Activated CD4-positive, alpha-beta memory T cell treated with anti-CD3 and anti-CD28 coated beads, Interleukin-2, amount 10 ng/mL, durations not matched to agents 7 days and 5 days (primary cell): ENCODE data around the gene CFAP97. TPM values are rescaled to one million over a fixed set of nuclear protein-coding genes. Genes with fewer than 3 reads are reported as not detected.

Source experiments
- CTCF ChIA-PET: fragments of 350-600 bp; sonication (Branson Sonifier 250); formaldehyde crosslinking; loops from one replicate; lab custom pipeline; 2021; ENCODE audit warnings: antibody characterized with exemption, inconsistent platforms; lab: Charles Lee
- POLR2A ChIA-PET: fragments of 350-600 bp; sonication (Branson Sonifier 250); formaldehyde crosslinking; loops from one replicate; lab custom pipeline; 2021; ENCODE audit warnings: antibody characterized with exemption; lab: Charles Lee
- DNase-seq: peaks from one replicate; pipeline ENCODE4 v3.0.0-alpha.2; 2020
- H3K27ac Mint-ChIP-seq: one replicate; pipeline ENCODE4 v1.8.0; 2021; ENCODE audit warnings: mild to moderate bottlenecking, mixed read lengths
- H3K27me3 Mint-ChIP-seq: one replicate; pipeline ENCODE4 v1.8.0; 2021; ENCODE audit warnings: mixed read lengths
- H3K36me3 Mint-ChIP-seq: one replicate; pipeline ENCODE4 v1.8.0; 2021; ENCODE audit warnings: low read depth, mixed read lengths
- H3K4me1 Mint-ChIP-seq: one replicate; pipeline ENCODE4 v1.8.0; 2021; ENCODE audit warnings: mixed read lengths
- H3K4me3 Mint-ChIP-seq: one replicate; pipeline ENCODE4 v1.8.0; 2021; ENCODE audit warnings: mild to moderate bottlenecking, mixed read lengths
- H3K9me3 Mint-ChIP-seq: one replicate; pipeline ENCODE4 v1.8.0; 2021; ENCODE audit warnings: mixed read lengths
- total RNA-seq, 2 experiments: library from RNA; stranded (reverse); gene quantifications; one replicate each; pipeline ENCODE4 v1.2.3, GENCODE V29; 2021

CFAP97 gene
- total RNA-seq, 2 experiments from 2014 or later = 31.9 to 32.1 TPM

DNA sequence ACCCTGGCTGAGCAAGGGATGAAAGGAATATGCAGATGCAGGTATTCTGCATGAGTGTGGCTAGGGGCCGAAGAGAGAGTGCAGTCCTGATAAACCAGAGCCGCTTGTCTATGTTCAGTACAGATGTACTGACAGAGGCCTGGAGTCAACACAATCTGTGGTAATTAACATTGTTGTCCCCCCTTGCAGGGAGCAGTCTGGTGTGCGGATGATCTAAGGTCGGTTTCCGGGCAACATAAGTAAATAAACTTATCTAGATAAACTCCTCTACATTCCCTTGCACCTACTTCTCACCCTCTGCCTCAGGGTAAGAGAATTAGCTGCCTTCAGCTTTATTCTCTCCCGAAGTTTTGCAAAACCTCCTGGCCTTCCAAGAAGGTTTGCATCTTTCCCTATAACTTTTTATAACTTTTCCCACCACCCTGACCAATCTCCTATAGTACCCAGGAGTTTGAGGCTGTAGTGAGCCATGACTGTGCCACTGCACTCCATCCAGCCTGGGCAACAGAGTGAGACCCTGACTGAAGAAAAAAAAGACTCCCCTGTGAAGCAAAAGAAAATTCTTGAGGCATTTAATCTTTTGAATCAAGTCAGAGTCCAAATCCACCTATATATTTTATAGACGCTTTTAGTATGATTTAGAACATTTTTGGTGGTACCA is 32.2 kb upstream of the CFAP97 start:
- H3K27ac Mint-ChIP-seq = no peak overlapping the region
- ChIA-PET POLR2A (no interaction called here), CTCF (no interaction called here)
- H3K36me3 Mint-ChIP-seq = peaks cover 9% of the 10 kb centered on the region
- H3K4me1 Mint-ChIP-seq = peaks cover 18% of the 10 kb centered on the region
- DNase-seq = no peak
- H3K27me3 Mint-ChIP-seq = no peaks in the 10 kb centered on the region
- no peak overlapping the region for H3K4me3 Mint-ChIP-seq
- no peaks in the 10 kb centered on the region for H3K9me3 Mint-ChIP-seq

DNA sequence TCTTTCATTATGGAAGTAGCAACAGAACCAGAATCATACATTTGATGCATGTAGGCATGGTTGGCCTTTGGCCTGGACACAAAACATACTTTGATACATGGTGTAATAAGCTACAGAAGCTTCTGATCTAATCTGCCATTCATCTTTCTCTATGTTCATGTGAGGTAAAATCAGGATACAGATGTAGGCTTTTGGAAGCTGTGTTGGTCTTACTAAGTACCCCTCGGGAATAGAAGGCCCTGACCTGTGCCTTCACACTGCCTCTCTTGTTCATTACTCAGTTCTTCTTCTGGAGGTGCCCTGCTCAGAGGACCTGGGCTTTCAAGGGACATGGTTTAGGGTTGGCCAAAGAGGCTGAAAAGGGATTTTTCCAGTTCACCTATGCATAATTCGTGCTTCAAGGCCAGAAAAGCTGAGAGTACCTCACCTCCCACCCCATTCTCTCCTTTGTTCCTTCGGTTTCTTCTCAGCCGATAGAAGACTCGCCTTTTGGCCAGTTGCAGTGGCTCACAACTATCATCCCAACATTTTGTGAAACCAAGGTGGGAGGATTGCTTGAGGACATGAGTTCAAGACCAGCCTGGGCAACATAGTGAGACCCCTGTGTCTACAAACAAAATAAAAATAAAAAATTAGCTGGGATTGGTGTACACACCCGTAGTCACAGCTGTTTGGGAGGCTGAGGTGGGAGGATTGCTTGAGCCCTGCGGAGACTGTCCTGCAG is 31.5 kb upstream of the CFAP97 start:
- CTCF ChIA-PET = no interaction called here
- no peak overlapping the region for H3K4me3 Mint-ChIP-seq
- POLR2A ChIA-PET = no interaction called here
- no peak overlapping the region for H3K27ac Mint-ChIP-seq
- peaks cover 9% of the 10 kb centered on the region for H3K36me3 Mint-ChIP-seq
- no peaks in the 10 kb centered on the region for H3K9me3 Mint-ChIP-seq
- no peak for DNase-seq
- H3K4me1 Mint-ChIP-seq = peaks cover 18% of the 10 kb centered on the region
- no peaks in the 10 kb centered on the region for H3K27me3 Mint-ChIP-seq

DNA sequence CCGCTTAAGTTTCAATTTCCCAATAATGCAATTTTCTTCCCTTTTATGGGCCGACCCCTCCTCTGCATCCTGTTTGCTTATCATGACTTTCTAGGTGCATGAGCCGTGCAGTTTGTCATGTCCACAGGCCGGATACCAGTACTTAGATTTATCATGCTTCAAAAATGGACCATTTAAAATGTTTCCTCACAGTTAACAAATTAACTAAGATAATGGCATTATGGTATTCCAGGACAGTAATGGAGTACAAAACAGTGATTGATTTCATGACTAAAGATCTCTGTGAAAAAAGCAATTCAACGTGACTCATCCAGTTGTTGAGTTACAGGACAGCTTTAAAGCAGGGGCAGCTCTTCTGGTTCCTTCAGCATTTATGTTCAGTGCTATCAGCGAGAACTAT is 28.6 kb upstream of the CFAP97 start:
- Mint-ChIP-seq H3K27ac (no peak overlapping the region), H3K4me1 (peaks cover 9% of the 10 kb centered on the region), H3K36me3 (peaks cover 5% of the 10 kb centered on the region), H3K27me3 (no peaks in the 10 kb centered on the region), H3K4me3 (no peak overlapping the region), H3K9me3 (no peaks in the 10 kb centered on the region)
- CTCF ChIA-PET = no interaction called here
- POLR2A ChIA-PET = no interaction called here
- DNase-seq = no peak

DNA sequence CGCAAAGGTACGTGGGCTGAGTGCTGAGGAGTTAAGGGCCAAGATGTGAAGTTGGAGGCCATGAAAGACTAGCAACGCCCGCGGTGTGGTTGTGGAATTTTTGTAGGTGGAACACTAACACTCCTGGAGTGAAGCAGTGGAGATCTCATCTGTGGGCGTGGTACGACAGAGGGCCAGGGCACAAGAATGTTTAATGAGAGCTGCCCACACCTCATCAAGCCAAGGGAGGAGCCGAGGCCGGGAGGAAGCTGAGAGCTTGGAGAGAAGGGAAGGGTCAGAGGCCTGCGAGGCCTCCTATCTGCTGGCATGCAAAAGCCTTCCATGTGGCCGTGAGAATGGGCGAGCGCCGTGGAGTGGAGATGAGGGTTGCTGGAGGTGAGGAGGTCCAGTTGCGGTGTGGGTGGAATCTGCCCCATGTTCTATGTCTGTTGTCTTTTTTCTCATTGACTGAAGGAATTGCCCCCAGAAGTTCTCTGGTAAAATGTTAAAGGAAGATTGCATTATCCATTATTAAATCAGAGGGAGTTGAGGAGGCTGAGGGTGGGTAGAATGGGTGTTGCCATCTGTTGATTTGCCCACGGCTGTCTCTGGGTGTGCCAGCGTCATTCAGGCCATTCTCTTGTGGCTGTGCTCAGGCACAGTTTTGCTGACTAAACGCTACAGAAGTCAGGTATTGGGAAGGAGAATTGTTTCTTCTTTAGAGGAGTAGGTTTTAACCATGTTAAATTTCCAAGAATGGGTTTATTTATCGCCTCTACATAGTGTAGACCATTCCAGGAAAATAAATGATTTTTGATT is 25.4 kb upstream of the CFAP97 start:
- H3K4me3 Mint-ChIP-seq = no peak overlapping the region
- POLR2A ChIA-PET = no interaction called here
- CTCF ChIA-PET = no interaction called here

DNA sequence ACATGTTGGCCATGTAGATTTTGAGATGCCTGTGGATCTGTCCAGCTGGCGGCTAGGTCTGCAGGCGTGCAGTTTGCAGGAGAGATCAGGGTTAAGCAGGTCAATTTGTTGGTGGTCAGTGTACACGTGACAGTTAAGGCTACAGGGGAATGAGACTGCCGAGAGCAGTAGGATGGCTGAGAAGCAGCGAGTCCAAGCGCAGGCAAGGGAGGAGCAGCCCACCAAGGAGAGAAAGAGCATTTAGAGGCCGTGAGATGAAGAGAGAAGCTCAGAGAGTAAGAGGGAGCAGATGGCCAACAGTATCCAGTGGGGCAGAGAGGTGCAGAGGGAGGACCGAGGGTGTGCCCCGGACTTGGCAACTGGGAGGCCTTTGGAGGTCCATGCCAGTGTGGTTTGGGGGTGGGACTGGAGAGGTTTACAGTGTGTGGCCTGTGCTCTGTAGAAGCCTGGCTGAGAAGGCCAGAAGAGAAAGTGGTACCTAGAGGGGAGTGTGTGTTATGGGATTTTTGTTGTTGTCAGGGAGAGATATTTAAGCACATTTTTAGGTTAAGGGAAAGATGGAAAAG is 24.0 kb upstream of the CFAP97 start:
- DNase-seq = no peak
- Mint-ChIP-seq H3K4me3 (no peak overlapping the region), H3K4me1 (peaks cover 8% of the 10 kb centered on the region), H3K36me3 (peaks cover 5% of the 10 kb centered on the region), H3K27ac (no peak overlapping the region), H3K9me3 (no peaks in the 10 kb centered on the region), H3K27me3 (no peaks in the 10 kb centered on the region)
- ChIA-PET POLR2A (no interaction called here), CTCF (no interaction called here)

More for the DNA sequence above, 25.4 kb upstream of the CFAP97 start:
- Mint-ChIP-seq H3K36me3 (peaks cover 5% of the 10 kb centered on the region), H3K27ac (no peak overlapping the region), H3K4me1 (peaks cover 8% of the 10 kb centered on the region), H3K9me3 (no peaks in the 10 kb centered on the region), H3K27me3 (no peaks in the 10 kb centered on the region)
- DNase-seq = no peak

DNA sequence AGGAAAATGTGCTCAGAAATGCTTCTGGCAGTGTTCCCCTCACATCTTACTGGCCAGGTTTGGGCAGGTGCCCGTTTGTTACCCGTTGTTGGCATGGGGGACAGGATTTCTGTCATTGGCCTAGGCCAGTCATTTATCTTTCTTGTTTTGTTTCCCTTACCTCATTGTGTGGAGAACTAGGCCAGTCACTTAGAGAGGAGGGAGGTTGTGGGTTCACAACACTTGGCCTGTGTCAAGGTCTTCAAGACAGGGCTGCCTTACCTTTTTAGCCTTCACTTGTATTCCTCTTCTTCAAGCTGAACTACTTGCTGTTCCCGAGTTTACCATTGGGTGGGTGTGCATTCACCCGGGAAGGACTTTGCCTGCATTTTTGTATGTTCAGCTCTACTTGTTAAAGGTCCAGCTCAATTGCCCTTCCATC is 23.3 kb upstream of the CFAP97 start:
- Mint-ChIP-seq H3K9me3 (no peaks in the 10 kb centered on the region), H3K27ac (no peak overlapping the region), H3K4me3 (no peak overlapping the region), H3K36me3 (peaks cover 3% of the 10 kb centered on the region), H3K27me3 (no peaks in the 10 kb centered on the region), H3K4me1 (peaks cover 2% of the 10 kb centered on the region)
- ChIA-PET CTCF (no interaction called here), POLR2A (no interaction called here)
- DNase-seq = no peak

DNA sequence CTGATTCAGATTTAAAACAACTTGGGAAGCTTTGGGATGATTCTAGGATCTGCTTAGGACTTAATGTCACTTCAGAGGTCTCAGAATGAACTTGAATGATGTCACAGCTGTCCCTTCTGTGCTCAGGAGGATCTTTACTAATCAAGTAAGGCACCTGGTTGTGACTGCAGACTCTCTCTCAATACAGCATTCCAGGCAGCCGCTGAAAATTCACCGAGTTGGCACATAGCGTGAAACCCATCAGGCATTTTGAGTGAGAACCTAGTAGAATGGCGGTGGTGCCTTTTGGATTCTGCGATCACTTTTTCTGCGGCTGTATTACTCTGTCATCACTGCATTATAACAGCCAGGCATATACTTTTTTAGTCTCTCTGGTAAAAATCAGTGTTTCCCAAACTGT is 22.1 kb upstream of the CFAP97 start:
- Mint-ChIP-seq H3K27ac (no peak overlapping the region), H3K36me3 (peaks cover 8% of the 10 kb centered on the region), H3K27me3 (no peaks in the 10 kb centered on the region), H3K9me3 (peaks cover 2% of the 10 kb centered on the region), H3K4me3 (no peak overlapping the region), H3K4me1 (no peaks in the 10 kb centered on the region)
- ChIA-PET CTCF (interaction anchor here (1.1 kb wide), 1 partner anchor 42 kb away, joined by 4 read pairs; no protein-coding TSS in a partner anchor), POLR2A (no interaction called here)
- no peak for DNase-seq

DNA sequence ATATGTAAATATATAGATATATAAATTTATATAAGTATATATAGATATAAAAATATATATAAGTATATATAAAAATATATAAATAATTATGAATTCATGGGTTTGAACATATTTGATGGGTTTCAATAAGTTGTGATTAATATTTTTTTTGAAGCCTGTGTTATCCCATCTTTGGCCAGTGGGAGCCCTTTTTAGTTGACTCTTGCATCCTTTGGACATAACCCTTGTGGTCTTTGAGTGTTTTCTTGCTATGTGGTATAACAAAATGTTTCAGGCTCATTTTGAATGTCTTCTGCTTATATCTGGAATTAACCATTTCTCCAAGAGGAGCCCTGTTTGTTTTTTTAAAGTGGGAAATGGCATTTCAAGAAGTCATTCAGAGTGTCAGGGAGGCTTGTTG is 20.8 kb upstream of the CFAP97 start:
- no peak for DNase-seq
- H3K27ac Mint-ChIP-seq = no peak overlapping the region
- peaks cover 8% of the 10 kb centered on the region for H3K36me3 Mint-ChIP-seq
- peaks cover 2% of the 10 kb centered on the region for H3K9me3 Mint-ChIP-seq
- H3K4me1 Mint-ChIP-seq = peaks cover under 1% of the 10 kb centered on the region
- ChIA-PET CTCF (no interaction called here), POLR2A (no interaction called here)
- no peaks in the 10 kb centered on the region for H3K27me3 Mint-ChIP-seq
- no peak overlapping the region for H3K4me3 Mint-ChIP-seq

DNA sequence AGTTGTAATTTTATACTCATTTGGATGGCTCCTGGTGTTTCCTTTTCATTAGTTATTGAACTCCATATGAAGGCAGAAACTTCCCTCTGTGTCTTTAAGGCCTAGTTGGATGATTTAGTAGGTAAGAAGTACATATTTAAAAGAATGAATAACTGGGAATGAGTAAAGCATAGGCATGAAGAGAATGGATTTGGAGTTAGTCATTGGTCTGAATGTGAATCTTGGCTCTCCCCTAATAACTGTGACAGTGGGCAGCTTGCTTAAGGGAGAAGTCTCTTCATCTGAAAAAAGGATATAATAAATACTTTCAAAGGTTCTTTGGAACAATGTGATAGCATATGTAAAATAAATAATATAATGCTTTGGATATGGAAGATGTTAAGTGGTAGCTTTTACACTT is 18.8 kb upstream of the CFAP97 start:
- H3K4me1 Mint-ChIP-seq = peaks cover 2% of the 10 kb centered on the region
- POLR2A ChIA-PET = no interaction called here
- DNase-seq = no peak
- H3K27me3 Mint-ChIP-seq = no peaks in the 10 kb centered on the region
- H3K4me3 Mint-ChIP-seq = no peak overlapping the region
- peaks cover 8% of the 10 kb centered on the region for H3K36me3 Mint-ChIP-seq
- CTCF ChIA-PET = interaction anchor here (1.4 kb wide), 1 partner anchor 10 kb away, joined by 5 read pairs; no protein-coding TSS in a partner anchor
- peaks cover 2% of the 10 kb centered on the region for H3K9me3 Mint-ChIP-seq
- no peak overlapping the region for H3K27ac Mint-ChIP-seq

DNA sequence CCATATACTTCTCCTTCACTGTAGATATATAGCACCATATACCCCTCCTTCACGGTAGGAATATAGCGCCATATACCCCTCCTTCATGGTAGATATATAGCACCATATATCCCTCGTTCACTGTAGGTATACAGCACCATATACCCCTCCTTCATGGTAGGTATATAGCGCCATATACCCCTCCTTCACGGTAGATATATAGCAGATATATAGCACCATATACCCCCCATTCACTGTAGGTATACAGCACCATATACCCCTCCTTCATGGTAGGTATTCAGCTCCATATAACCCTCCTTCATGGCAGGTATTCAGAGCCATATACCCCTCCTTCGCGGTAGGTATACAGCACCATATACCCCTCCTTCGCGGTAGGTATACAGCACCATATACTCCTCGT is 18.1 kb upstream of the CFAP97 start:
- DNase-seq = no peak
- ChIA-PET CTCF (interaction anchor here (1.4 kb wide), 1 partner anchor 181 kb away, joined by 3 read pairs; no protein-coding TSS in a partner anchor), POLR2A (no interaction called here)
- peaks cover 4% of the 10 kb centered on the region for H3K4me1 Mint-ChIP-seq
- peaks cover 8% of the 10 kb centered on the region for H3K36me3 Mint-ChIP-seq
- peaks cover 2% of the 10 kb centered on the region for H3K9me3 Mint-ChIP-seq
- H3K27me3 Mint-ChIP-seq = no peaks in the 10 kb centered on the region
- H3K27ac Mint-ChIP-seq = no peak overlapping the region
- no peak overlapping the region for H3K4me3 Mint-ChIP-seq

DNA sequence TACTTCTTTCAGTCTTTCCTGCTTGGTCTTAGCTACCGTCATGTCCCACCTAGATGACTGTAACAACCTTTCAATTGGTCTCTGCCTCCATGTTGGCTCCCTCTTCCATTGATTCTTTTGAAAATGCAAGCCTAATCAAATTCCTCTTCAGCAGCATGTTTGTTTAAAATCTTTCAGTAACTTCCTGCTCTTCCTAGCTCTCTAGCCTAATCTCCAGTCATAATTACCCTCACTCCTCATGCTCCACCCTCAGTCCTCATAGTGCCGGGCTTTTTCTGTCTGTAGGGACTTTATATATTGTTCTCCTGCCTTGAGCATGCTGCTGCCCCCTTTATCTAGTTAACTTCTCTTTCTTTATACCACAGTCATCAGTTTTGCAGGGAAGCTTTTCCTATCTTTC is 17.7 kb upstream of the CFAP97 start:
- H3K27ac Mint-ChIP-seq = no peak overlapping the region
- DNase-seq = no peak
- H3K4me3 Mint-ChIP-seq = no peak overlapping the region
- H3K4me1 Mint-ChIP-seq = peaks cover 7% of the 10 kb centered on the region
- H3K36me3 Mint-ChIP-seq = peaks cover 8% of the 10 kb centered on the region
- POLR2A ChIA-PET = no interaction called here
- CTCF ChIA-PET = interaction anchor here (1.4 kb wide), 1 partner anchor 181 kb away, joined by 3 read pairs; no protein-coding TSS in a partner anchor
- H3K9me3 Mint-ChIP-seq = peaks cover 2% of the 10 kb centered on the region
- H3K27me3 Mint-ChIP-seq = no peaks in the 10 kb centered on the region

DNA sequence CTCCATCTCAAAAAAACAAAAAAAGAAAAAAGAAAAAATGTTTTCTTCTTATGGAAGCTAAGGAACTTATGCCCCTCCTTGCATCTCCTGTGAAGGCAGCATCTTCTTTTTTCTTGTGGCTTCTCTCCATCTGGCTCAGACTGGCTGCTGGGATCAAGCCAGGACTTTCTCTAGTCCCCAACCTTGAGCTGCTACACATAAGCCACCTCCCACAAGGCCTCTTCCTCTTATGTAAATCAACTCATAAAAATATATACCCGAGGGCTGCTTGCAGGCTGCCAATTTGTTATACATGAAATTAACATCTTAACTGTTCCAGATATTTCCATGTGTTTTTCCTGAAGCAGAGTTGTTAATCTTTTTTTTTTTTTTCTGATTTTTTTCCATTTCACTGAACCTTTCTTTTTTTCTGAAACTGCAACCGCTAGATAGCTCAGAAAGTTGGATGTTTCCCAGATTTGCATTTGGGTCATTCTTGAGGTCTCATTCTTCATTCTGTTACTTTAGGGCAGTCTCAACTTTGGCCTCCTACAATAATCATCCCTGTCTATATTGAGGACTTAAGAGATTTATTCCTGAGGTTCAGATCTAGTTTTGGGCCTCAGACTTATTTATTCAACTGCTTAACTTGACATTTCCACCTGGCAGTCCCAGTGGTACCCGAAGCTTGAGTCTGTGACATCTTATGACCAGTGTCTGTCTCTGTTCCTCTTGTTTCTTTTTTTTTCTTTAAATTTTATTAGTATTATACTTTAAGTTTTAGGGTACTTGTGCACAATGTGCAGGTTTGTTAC is 15.9 kb upstream of the CFAP97 start:
- no peak overlapping the region for H3K4me3 Mint-ChIP-seq
- DNase-seq = no peak
- CTCF ChIA-PET = no interaction called here

More for the DNA sequence above, 15.9 kb upstream of the CFAP97 start:
- Mint-ChIP-seq H3K4me1 (peaks cover 10% of the 10 kb centered on the region), H3K36me3 (peaks cover 8% of the 10 kb centered on the region), H3K27me3 (no peaks in the 10 kb centered on the region), H3K9me3 (peaks cover 2% of the 10 kb centered on the region), H3K27ac (no peak overlapping the region)
- POLR2A ChIA-PET = interaction anchor here (1.2 kb wide), 1 partner anchor 10 kb away, joined by 7 read pairs; the partner anchor contains the start of gene SNX25
